Large intestine (tissue), 3 donors: ENCODE results near the gene LSM12. TPM values are rescaled to one million over a fixed set of nuclear protein-coding genes. Genes with fewer than 3 reads are reported as not detected.
"Not testable (repeated sequence)": the region's sequence is repeated elsewhere in the genome, so short reads cannot be mapped to it uniquely, and the experiment has no call there.

ENCODE experiments used
- DNase-seq, 2 donors: peaks; one replicate each; pipeline versions ENCODE4 v3.0.0 to v3.0.0-alpha.2; 2013
- H3K27ac ChIP-seq: one replicate; pipeline ENCODE4 v1.5.1; 2013; ENCODE audit warnings: low read length
- H3K27me3 ChIP-seq: 2 replicates; pipeline ENCODE4 v1.6.1; 2013; ENCODE audit warnings: low read length; ENCODE audit not compliant: control insufficient read depth, insufficient read depth
- H3K36me3 ChIP-seq: 2 replicates; pipeline ENCODE4 v1.6.1; 2013; ENCODE audit warnings: low read length; ENCODE audit not compliant: control insufficient read depth, insufficient read depth
- H3K4me1 ChIP-seq: one replicate; pipeline ENCODE4 v1.6.1; 2013; ENCODE audit warnings: low read length; ENCODE audit not compliant: control insufficient read depth, insufficient read depth
- H3K4me3 ChIP-seq: one replicate; pipeline ENCODE4 v1.5.1; 2013; ENCODE audit warnings: low read length
- H3K9me3 ChIP-seq: one replicate; pipeline ENCODE4 v1.6.1; 2013; ENCODE audit warnings: mild to moderate bottlenecking, low read depth, low read length, moderate library complexity; ENCODE audit not compliant: control insufficient read depth
- WGBS: methylation state at CpG from one replicate; pipeline ENCODE4 v1.1.5; 2013; ENCODE audit warnings: low lambda C conversion rate; ENCODE audit not compliant: insufficient coverage; 5-methylcytosine and 5-hydroxymethylcytosine counted together
- polyA plus RNA-seq: library from polyadenylated mRNA; unstranded; fragments of 120-200 nt; gene quantifications from one replicate; pipeline ENCODE4 v1.2.1, GENCODE V29; 2013

Gene LSM12
- polyA plus RNA-seq, 1 donor, result 31.5 TPM

- H3K27ac ChIP-seq, result peak overlapping the region; percentile 55
- no peak for DNase-seq
- no peak overlapping the region for H3K4me3 ChIP-seq
- H3K36me3 ChIP-seq, result no peaks in the 10 kb centered on the region
- no CpG with 5 or more reads among the region's 6 CpGs for WGBS
- peaks cover 23% of the 10 kb centered on the region for H3K4me1 ChIP-seq
- peaks cover 6% of the 10 kb centered on the region for H3K9me3 ChIP-seq
- H3K27me3 ChIP-seq, result peaks cover 17% of the 10 kb centered on the region
Observed at GRCh38 chr17:44000871-44001460, 65.5 kb downstream of the LSM12 start.

DNA sequence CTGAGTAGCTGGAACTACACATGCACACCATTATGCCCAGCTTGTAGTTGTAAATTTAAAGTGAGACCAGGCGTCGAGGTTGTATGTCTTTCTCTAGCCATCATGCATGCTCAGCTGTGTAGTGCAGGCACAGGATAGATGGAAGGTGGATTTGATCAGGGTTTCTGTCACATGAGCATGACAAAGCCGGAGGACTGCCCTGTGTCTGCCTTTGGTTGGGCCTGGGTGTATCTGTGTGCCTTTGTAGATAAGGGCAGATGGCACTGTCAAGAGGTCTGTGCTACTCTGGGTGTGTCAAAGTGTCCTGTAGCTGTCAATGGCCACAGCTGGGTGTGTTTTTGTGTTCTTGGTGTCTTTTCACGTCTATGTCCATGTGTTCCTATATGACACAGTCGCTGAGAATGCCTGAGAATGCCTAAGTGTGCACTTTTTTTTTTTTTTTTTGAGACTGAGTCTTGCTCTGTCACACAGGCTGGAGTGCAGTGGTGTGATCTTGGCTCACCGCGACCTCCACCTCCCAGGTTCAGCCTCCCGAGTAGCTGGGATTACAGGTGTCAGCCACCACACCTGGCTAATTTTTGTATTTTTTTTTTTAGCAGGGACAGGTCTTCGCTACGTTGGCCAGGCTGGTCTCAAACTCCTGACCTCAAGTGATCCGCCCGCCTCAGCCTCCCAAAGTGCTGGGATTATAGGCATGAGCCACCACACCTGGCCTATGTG, 66.2 kb downstream of the LSM12 start:
- no CpG with 5 or more reads among the region's 12 CpGs for WGBS
- no peak overlapping the region for H3K4me3 ChIP-seq
- H3K36me3 ChIP-seq, result no peaks in the 10 kb centered on the region
- H3K27me3 ChIP-seq, result peaks cover 11% of the 10 kb centered on the region
- peak overlapping the region; percentile 55 for H3K27ac ChIP-seq
- peak; percentile 59 to 80 for DNase-seq
- H3K9me3 ChIP-seq, result peaks cover under 1% of the 10 kb centered on the region
- peaks cover 23% of the 10 kb centered on the region for H3K4me1 ChIP-seq

GRCh38 chr17:43999024-43999423, 67.4 kb downstream of the LSM12 start:
- peaks cover 34% of the 10 kb centered on the region for H3K4me1 ChIP-seq
- no peak for DNase-seq
- H3K4me3 ChIP-seq, result no peak overlapping the region
- H3K27ac ChIP-seq, result no peak overlapping the region
- H3K36me3 ChIP-seq, result no peaks in the 10 kb centered on the region
- WGBS, result no CpG with 5 or more reads among the region's 4 CpGs
- peaks cover 13% of the 10 kb centered on the region for H3K27me3 ChIP-seq
- H3K9me3 ChIP-seq, result peaks cover 6% of the 10 kb centered on the region

DNA sequence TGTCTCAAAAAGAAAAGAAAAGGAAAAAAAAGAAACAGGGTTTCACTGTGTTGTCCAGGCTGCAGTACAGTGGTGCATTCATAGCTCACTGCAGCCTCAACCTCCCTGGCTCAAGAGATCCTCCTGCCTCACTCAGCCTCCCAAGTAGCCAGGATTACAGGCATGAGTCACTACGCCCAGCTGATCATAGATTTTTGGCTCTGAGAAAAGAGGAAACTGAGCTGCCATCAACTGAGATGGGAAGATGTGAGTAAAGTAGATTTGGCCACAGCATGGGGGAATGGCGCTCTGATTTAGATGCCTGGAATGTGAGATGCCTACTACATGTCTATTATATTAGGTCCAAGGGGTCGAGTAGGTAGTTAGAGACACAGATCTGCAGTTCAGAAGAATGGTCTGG, 67.9 kb downstream of the LSM12 start:
- H3K27me3 ChIP-seq, result peaks cover 16% of the 10 kb centered on the region
- no peak overlapping the region for H3K4me3 ChIP-seq
- H3K27ac ChIP-seq, result no peak overlapping the region
- peaks cover 30% of the 10 kb centered on the region for H3K4me1 ChIP-seq
- H3K36me3 ChIP-seq, result no peaks in the 10 kb centered on the region
- H3K9me3 ChIP-seq, result peaks cover 6% of the 10 kb centered on the region
- DNase-seq, result no peak
- WGBS, result no CpG with 5 or more reads among the region's 3 CpGs

- Histone ChIP-seq H3K4me1 (peaks cover 25% of the 10 kb centered on the region), H3K27me3 (peaks cover 18% of the 10 kb centered on the region)
- WGBS, result no CpG with 5 or more reads among the region's 5 CpGs
- not testable (repeated sequence) for H3K9me3 ChIP-seq, H3K36me3 ChIP-seq, H3K4me3 ChIP-seq, DNase-seq, H3K27ac ChIP-seq
Observed at GRCh38 chr17:43997180-43997579, 69.3 kb downstream of the LSM12 start.

GRCh38 chr17:43995150-43995471, 71.4 kb downstream of the LSM12 start:
- no peak for DNase-seq
- no peak overlapping the region for H3K4me3 ChIP-seq
- 80% methylated on average over 1 of the region's 12 CpGs for WGBS
- H3K36me3 ChIP-seq, result no peaks in the 10 kb centered on the region
- H3K27ac ChIP-seq, result no peak overlapping the region
- peaks cover 6% of the 10 kb centered on the region for H3K9me3 ChIP-seq
- peaks cover 18% of the 10 kb centered on the region for H3K27me3 ChIP-seq
- peaks cover 11% of the 10 kb centered on the region for H3K4me1 ChIP-seq

- no peaks in the 10 kb centered on the region for H3K36me3 ChIP-seq
- H3K27me3 ChIP-seq, result peaks cover 18% of the 10 kb centered on the region
- no CpG with 5 or more reads among the region's 52 CpGs for WGBS
- peaks cover 11% of the 10 kb centered on the region for H3K4me1 ChIP-seq
- peak; percentile 38 to 50 for DNase-seq
- H3K4me3 ChIP-seq, result peak overlapping the region; percentile 16
- peaks cover 6% of the 10 kb centered on the region for H3K9me3 ChIP-seq
- no peak overlapping the region for H3K27ac ChIP-seq
Observed at GRCh38 chr17:43994272-43995149, 72.0 kb downstream of the LSM12 start.

GRCh38 chr17:43992641-43993040, 73.8 kb downstream of the LSM12 start:
- no peak overlapping the region for H3K4me3 ChIP-seq
- peaks cover 27% of the 10 kb centered on the region for H3K27me3 ChIP-seq
- DNase-seq, result no peak
- H3K27ac ChIP-seq, result no peak overlapping the region
- peaks cover 6% of the 10 kb centered on the region for H3K9me3 ChIP-seq
- H3K36me3 ChIP-seq, result no peaks in the 10 kb centered on the region
- peaks cover 11% of the 10 kb centered on the region for H3K4me1 ChIP-seq
- WGBS, result no CpG with 5 or more reads among the region's 14 CpGs

- no peak overlapping the region for H3K27ac ChIP-seq
- no peaks in the 10 kb centered on the region for H3K9me3 ChIP-seq
- no peak overlapping the region for H3K4me3 ChIP-seq
- H3K4me1 ChIP-seq, result peaks cover 6% of the 10 kb centered on the region
- no peaks in the 10 kb centered on the region for H3K36me3 ChIP-seq
- H3K27me3 ChIP-seq, result peaks cover 45% of the 10 kb centered on the region
- no peak for DNase-seq
- 80% methylated on average over 2 of the region's 9 CpGs for WGBS
Observed at GRCh38 chr17:43988301-43988700, 78.2 kb downstream of the LSM12 start.

DNA sequence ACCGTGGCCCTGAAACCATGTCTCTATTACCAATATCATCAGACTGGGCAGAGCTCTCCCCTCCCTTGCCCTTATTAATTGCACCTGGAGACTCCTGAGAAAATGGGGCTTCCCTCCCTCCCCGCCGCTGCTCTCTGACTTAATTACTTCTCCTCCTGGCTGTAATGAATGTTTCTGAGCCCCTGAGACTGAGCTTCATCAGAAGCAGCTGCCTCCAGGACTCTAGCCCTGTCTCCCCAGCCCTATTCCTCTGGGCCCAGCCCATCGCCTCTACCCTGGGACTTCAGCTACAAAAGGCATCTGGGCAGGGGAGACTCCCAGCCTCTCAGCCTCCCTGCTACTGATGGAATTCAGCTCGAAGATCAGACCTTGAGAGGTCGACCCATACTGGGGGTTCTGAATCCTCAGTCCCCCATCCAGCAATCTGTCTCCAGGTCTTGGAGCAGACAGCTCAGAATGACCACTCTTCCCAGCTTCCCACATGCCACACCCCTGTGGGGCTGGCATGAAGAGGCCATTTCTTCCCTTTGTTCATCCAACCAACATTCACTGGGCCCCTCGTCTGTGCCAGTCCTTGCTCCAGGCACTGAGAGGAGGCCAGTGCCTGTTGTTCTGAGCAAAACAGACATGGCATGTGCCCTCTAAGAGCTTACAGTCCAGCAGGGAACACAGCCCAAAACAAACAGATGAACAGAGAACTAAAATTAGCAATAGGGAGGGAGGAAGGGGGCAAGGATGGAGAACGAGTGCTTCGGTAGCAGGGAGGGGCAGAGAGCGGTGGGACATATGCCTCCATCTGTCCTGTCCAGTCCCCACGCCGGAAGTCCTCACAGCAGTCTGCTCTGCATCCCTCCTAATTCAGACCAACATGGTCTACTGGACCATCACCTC, 79.1 kb downstream of the LSM12 start:
- Histone ChIP-seq H3K36me3 (no peaks in the 10 kb centered on the region), H3K27ac (no peak overlapping the region), H3K27me3 (peaks cover 53% of the 10 kb centered on the region), H3K4me1 (peaks cover 9% of the 10 kb centered on the region), H3K9me3 (no peaks in the 10 kb centered on the region), H3K4me3 (no peak overlapping the region)
- no peak for DNase-seq
- WGBS, result 100% methylated on average over 1 of the region's 12 CpGs
